GM19193 (cell line): ENCODE measurements around the gene RAD51B.

Source experiments
- POLR2A ChIP-seq: IDR thresholded peaks from 4 replicates; pipeline ENCODE4 v1.6.1; 2011; ENCODE audit not compliant: insufficient read depth, insufficient read length; ENCODE audit errors: extremely low read depth

RAD51B gene

GRCh38 chr14:68359022-68359836 is 539.6 kb downstream of the RAD51B start:
- no peak for TF ChIP-seq POLR2A

GRCh38 chr14:68359837-68360552 is 540.4 kb downstream of the RAD51B start:
- no peak for TF ChIP-seq POLR2A

- TF ChIP-seq POLR2A = no peak
Measured at GRCh38 chr14:68361231-68361630, 541.7 kb downstream of the RAD51B start.

GRCh38 chr14:68362846-68363245 is 543.3 kb downstream of the RAD51B start:
- TF ChIP-seq POLR2A = no peak

GRCh38 chr14:68363466-68363842 is 543.9 kb downstream of the RAD51B start:
- TF ChIP-seq POLR2A = no peak

GRCh38 chr14:68363843-68364767 is 544.5 kb downstream of the RAD51B start:
- no peak for TF ChIP-seq POLR2A

- no peak for TF ChIP-seq POLR2A
Measured at GRCh38 chr14:68364792-68365192, 545.2 kb downstream of the RAD51B start.

GRCh38 chr14:68365228-68365627 is 545.6 kb downstream of the RAD51B start:
- no peak for TF ChIP-seq POLR2A

- TF ChIP-seq POLR2A = no peak
Measured at GRCh38 chr14:68366656-68367055, 547.1 kb downstream of the RAD51B start.

- TF ChIP-seq POLR2A = no peak
Measured at GRCh38 chr14:68367536-68367935, 548.0 kb downstream of the RAD51B start.

GRCh38 chr14:68368850-68369249 is 549.3 kb downstream of the RAD51B start:
- no peak for TF ChIP-seq POLR2A

- TF ChIP-seq POLR2A = no peak
Measured at GRCh38 chr14:68369281-68370056, 549.9 kb downstream of the RAD51B start.

- TF ChIP-seq POLR2A = no peak
Measured at GRCh38 chr14:68370057-68370360, 550.4 kb downstream of the RAD51B start.

- no peak for TF ChIP-seq POLR2A
Measured at GRCh38 chr14:68372368-68372767, 552.8 kb downstream of the RAD51B start.
